Measurements from ENCODE around the gene EDAR. TPM values are rescaled to one million over a fixed set of nuclear protein-coding genes. Genes with fewer than 3 reads are reported as not detected.

Gene EDAR
- total RNA-seq, 1 donor from 2014 or later = not detected

GRCh38 chr2:108898315-108899082 is 90.5 kb downstream of the EDAR start:
- H3K9me3 Mint-ChIP-seq = peaks cover 22% of the 10 kb centered on the region

GRCh38 chr2:108896741-108897140 is 92.3 kb downstream of the EDAR start:
- no peak overlapping the region for H3K27ac Mint-ChIP-seq
- no peaks in the 10 kb centered on the region for H3K4me1 Mint-ChIP-seq
- no peak for DNase-seq
- H3K9me3 Mint-ChIP-seq = peaks cover 24% of the 10 kb centered on the region
- CTCF ChIA-PET = no interaction called here
- no peaks in the 10 kb centered on the region for H3K27me3 Mint-ChIP-seq
- POLR2A ChIA-PET = no interaction called here
- no peak overlapping the region for H3K4me3 Mint-ChIP-seq
- intact Hi-C loops (cut with micrococcal nuclease) = no loop called here
- H3K36me3 Mint-ChIP-seq (ENCODE audit: low read depth) = no peaks in the 10 kb centered on the region
- TF ChIP-seq CTCF (IDR thresholded peaks at IDR 0.05) = no peak
- ATAC-seq (ENCODE audit: low read depth) = no peak

More at GRCh38 chr2:108898315-108899082, 90.5 kb downstream of the EDAR start:
- no peak for ATAC-seq (ENCODE audit: low read depth)
- no peak for DNase-seq
- peaks cover 3% of the 10 kb centered on the region for H3K27me3 Mint-ChIP-seq
- H3K4me3 Mint-ChIP-seq = no peak overlapping the region
- POLR2A ChIA-PET = no interaction called here
- CTCF ChIA-PET = no interaction called here
- no peak overlapping the region for H3K27ac Mint-ChIP-seq
- intact Hi-C loops (cut with micrococcal nuclease) = no loop called here
- TF ChIP-seq CTCF (IDR thresholded peaks at IDR 0.05) = no peak
- no peaks in the 10 kb centered on the region for H3K36me3 Mint-ChIP-seq (ENCODE audit: low read depth)
- no peaks in the 10 kb centered on the region for H3K4me1 Mint-ChIP-seq

- DNase-seq (no peak), ATAC-seq (ENCODE audit: low read depth) (no peak)
- no peaks in the 10 kb centered on the region for H3K36me3 Mint-ChIP-seq (ENCODE audit: low read depth)
- H3K9me3 Mint-ChIP-seq = peaks cover 25% of the 10 kb centered on the region
- ChIA-PET CTCF (no interaction called here), POLR2A (no interaction called here)
- no peaks in the 10 kb centered on the region for H3K27me3 Mint-ChIP-seq
- no peak for TF ChIP-seq CTCF (IDR thresholded peaks at IDR 0.05)
- no peaks in the 10 kb centered on the region for H3K4me1 Mint-ChIP-seq
- intact Hi-C loops (cut with micrococcal nuclease) = no loop called here
- no peak overlapping the region for H3K27ac Mint-ChIP-seq
- no peak overlapping the region for H3K4me3 Mint-ChIP-seq
Measured at GRCh38 chr2:108895188-108895587, 93.8 kb downstream of the EDAR start.

GRCh38 chr2:108894766-108895165 is 94.3 kb downstream of the EDAR start:
- TF ChIP-seq CTCF (IDR thresholded peaks at IDR 0.05) = no peak
- Mint-ChIP-seq H3K4me1 (no peaks in the 10 kb centered on the region), H3K27me3 (no peaks in the 10 kb centered on the region), H3K9me3 (peaks cover 23% of the 10 kb centered on the region), H3K4me3 (no peak overlapping the region), H3K27ac (no peak overlapping the region), H3K36me3 (ENCODE audit: low read depth) (peaks cover under 1% of the 10 kb centered on the region)
- no peak for ATAC-seq (ENCODE audit: low read depth)
- ChIA-PET CTCF (no interaction called here), POLR2A (no interaction called here)
- DNase-seq = no peak
- intact Hi-C loops (cut with micrococcal nuclease) = no loop called here

GRCh38 chr2:108893277-108893676 is 95.7 kb downstream of the EDAR start:
- no peak for ATAC-seq (ENCODE audit: low read depth)
- H3K27ac Mint-ChIP-seq = no peak overlapping the region
- ChIA-PET POLR2A (no interaction called here), CTCF (no interaction called here)
- no peaks in the 10 kb centered on the region for H3K27me3 Mint-ChIP-seq
- TF ChIP-seq CTCF (IDR thresholded peaks at IDR 0.05) = no peak
- no peak overlapping the region for H3K4me3 Mint-ChIP-seq
- no peaks in the 10 kb centered on the region for H3K4me1 Mint-ChIP-seq
- DNase-seq = no peak
- peaks cover 32% of the 10 kb centered on the region for H3K9me3 Mint-ChIP-seq
- peaks cover 9% of the 10 kb centered on the region for H3K36me3 Mint-ChIP-seq (ENCODE audit: low read depth)
- intact Hi-C loops (cut with micrococcal nuclease) = no loop called here
